Erythroblast (primary cell): ENCODE data around the gene ITPR2.

Experiments used
- GATA1 ChIP-seq: IDR thresholded peaks from 2 replicates; pipeline ENCODE4 v1.6.1; 2011; ENCODE audit warnings: low read depth, mild to moderate bottlenecking, control low read depth, low read length, moderate library complexity
- POLR2A ChIP-seq: IDR thresholded peaks from 2 replicates; pipeline ENCODE4 v1.6.1; 2011; ENCODE audit warnings: mild to moderate bottlenecking, low read length

- no peak for TF ChIP-seq POLR2A
- no peak for TF ChIP-seq GATA1
Observed at GRCh38 chr12:26403601-26404000, 429.4 kb downstream of the ITPR2 start.
